SK-N-SH treated with all-trans-retinoic acid at 6 μM for 48 hours (cell line): ENCODE data around the gene RAD52.

Experiments used
- ATAC-seq: fragments of 200-7000 bp; cut with Tn5 transposase; 3 replicates; pipeline ENCODE4 v1.9.1; 2020; ENCODE audit warnings: mild to moderate bottlenecking, moderate library complexity
- ARNTL ChIP-seq: fragments of 450-650 bp; formaldehyde crosslinking; IDR thresholded peaks from 2 replicates; pipeline ENCODE4 v1.5.0; 2020; ENCODE audit warnings: low read depth, mild to moderate bottlenecking, moderate library complexity, borderline replicate concordance
- BACH2 ChIP-seq: fragments of 250-450 bp; sonication (Bioruptor Pico); IDR thresholded peaks from 2 replicates; pipeline ENCODE4 v1.9.0; 2021; ENCODE audit warnings: mild to moderate bottlenecking, borderline replicate concordance
- ESRRG ChIP-seq: fragments of 250-450 bp; sonication (Bioruptor Pico); IDR thresholded peaks from 2 replicates; pipeline ENCODE4 v1.6.1; 2021; ENCODE audit warnings: mild to moderate bottlenecking
- ISL1 ChIP-seq: fragments of 250-450 bp; sonication (Bioruptor Pico); IDR thresholded peaks from 2 replicates; pipeline ENCODE4 v2.1.2; 2022; ENCODE audit warnings: mild to moderate bottlenecking, moderate library complexity
- OSR1 ChIP-seq: fragments of 250-450 bp; sonication (Bioruptor Pico); IDR thresholded peaks from 2 replicates; pipeline ENCODE4 v1.8.0; 2022; ENCODE audit warnings: moderate library complexity, mild to moderate bottlenecking, inconsistent platforms
- PPARA ChIP-seq: fragments of 250-450 bp; sonication (Bioruptor Pico); IDR thresholded peaks from 2 replicates; pipeline ENCODE4 v1.5.0; 2020; ENCODE audit warnings: mild to moderate bottlenecking, borderline replicate concordance
- RARB ChIP-seq: fragments of 250-450 bp; sonication (Bioruptor Pico); IDR thresholded peaks from 2 replicates; pipeline ENCODE4 v1.8.0; 2021; ENCODE audit warnings: mild to moderate bottlenecking, moderate library complexity
- SNAI2 ChIP-seq: fragments of 250-450 bp; sonication (Bioruptor Pico); IDR thresholded peaks from 2 replicates; pipeline ENCODE4 v1.5.0; 2020; ENCODE audit warnings: mild to moderate bottlenecking, moderate library complexity
- TCF4 ChIP-seq: fragments of 250-450 bp; sonication (Bioruptor Pico); IDR thresholded peaks from 2 replicates; pipeline ENCODE4 v1.8.0; 2021; ENCODE audit warnings: mild to moderate bottlenecking, moderate library complexity, borderline replicate concordance
- TOX ChIP-seq: fragments of 250-450 bp; sonication (Bioruptor Pico); IDR thresholded peaks from 2 replicates; pipeline ENCODE4 v1.8.0; 2021; ENCODE audit warnings: mild to moderate bottlenecking, moderate library complexity, borderline replicate concordance
- ZC3H10 ChIP-seq: fragments of 250-450 bp; sonication (Bioruptor Pico); IDR thresholded peaks from 2 replicates; pipeline ENCODE4 v1.5.1; 2021; ENCODE audit warnings: mild to moderate bottlenecking, moderate library complexity
- ZFP3 ChIP-seq: fragments of 250-450 bp; sonication (Bioruptor Pico); IDR thresholded peaks from 2 replicates; pipeline ENCODE4 v1.5.0; 2020; ENCODE audit warnings: mild to moderate bottlenecking, moderate library complexity
- ZFP30 ChIP-seq: fragments of 450-650 bp; formaldehyde crosslinking; IDR thresholded peaks from 2 replicates; pipeline ENCODE4 v1.5.0; 2022; ENCODE audit warnings: mild to moderate bottlenecking, moderate library complexity
- ZNF565 ChIP-seq: fragments of 450-650 bp; formaldehyde crosslinking; conservative IDR thresholded peaks from 2 replicates; pipeline ENCODE4 v1.5.0; 2020; ENCODE audit warnings: low read depth, mild to moderate bottlenecking, moderate library complexity
- ZNF70 ChIP-seq: fragments of 450-650 bp; formaldehyde crosslinking; IDR thresholded peaks from 2 replicates; pipeline ENCODE4 v1.5.0; 2020; ENCODE audit warnings: mild to moderate bottlenecking, moderate library complexity
- ZNF8 ChIP-seq: fragments of 450-650 bp; formaldehyde crosslinking; IDR thresholded peaks from 2 replicates; pipeline ENCODE4 v1.5.0; 2020; ENCODE audit warnings: mild to moderate bottlenecking, moderate library complexity
- TF ChIP-seq, protein P1 (sequence below): fragments of 250-450 bp; sonication (Bioruptor Pico); IDR thresholded peaks from 2 replicates; pipeline ENCODE4 v1.5.0; 2020; ENCODE audit warnings: mild to moderate bottlenecking, moderate library complexity
- TF ChIP-seq, protein P2 (sequence below): fragments of 250-450 bp; sonication (Bioruptor Pico); IDR thresholded peaks from 2 replicates; pipeline ENCODE4 v1.5.1; 2020; ENCODE audit warnings: low read depth, mild to moderate bottlenecking, moderate library complexity
- TF ChIP-seq, protein P3 (sequence below): fragments of 250-450 bp; sonication (Bioruptor Pico); IDR thresholded peaks from 2 replicates; pipeline ENCODE4 v1.8.0; 2021; ENCODE audit warnings: low read depth, mild to moderate bottlenecking, moderate library complexity, borderline replicate concordance
- TF ChIP-seq, protein P4 (sequence below): fragments of 250-450 bp; sonication (Bioruptor Pico); IDR thresholded peaks from 2 replicates; pipeline ENCODE4 v1.5.1; 2021; ENCODE audit warnings: mild to moderate bottlenecking, moderate library complexity

The RAD52 gene

GRCh38 chr12:913919-914698 is 35.4 kb downstream of the RAD52 start:
- TF ChIP-seq ZNF70 (CRISPR knock-in tag) (no peak), SNAI2 (no peak), ZFP30 (CRISPR knock-in tag) (no peak), BACH2 (CRISPR knock-in tag) (no peak), TOX (CRISPR knock-in tag) (no peak)
- TF ChIP-seq, protein P1, sequence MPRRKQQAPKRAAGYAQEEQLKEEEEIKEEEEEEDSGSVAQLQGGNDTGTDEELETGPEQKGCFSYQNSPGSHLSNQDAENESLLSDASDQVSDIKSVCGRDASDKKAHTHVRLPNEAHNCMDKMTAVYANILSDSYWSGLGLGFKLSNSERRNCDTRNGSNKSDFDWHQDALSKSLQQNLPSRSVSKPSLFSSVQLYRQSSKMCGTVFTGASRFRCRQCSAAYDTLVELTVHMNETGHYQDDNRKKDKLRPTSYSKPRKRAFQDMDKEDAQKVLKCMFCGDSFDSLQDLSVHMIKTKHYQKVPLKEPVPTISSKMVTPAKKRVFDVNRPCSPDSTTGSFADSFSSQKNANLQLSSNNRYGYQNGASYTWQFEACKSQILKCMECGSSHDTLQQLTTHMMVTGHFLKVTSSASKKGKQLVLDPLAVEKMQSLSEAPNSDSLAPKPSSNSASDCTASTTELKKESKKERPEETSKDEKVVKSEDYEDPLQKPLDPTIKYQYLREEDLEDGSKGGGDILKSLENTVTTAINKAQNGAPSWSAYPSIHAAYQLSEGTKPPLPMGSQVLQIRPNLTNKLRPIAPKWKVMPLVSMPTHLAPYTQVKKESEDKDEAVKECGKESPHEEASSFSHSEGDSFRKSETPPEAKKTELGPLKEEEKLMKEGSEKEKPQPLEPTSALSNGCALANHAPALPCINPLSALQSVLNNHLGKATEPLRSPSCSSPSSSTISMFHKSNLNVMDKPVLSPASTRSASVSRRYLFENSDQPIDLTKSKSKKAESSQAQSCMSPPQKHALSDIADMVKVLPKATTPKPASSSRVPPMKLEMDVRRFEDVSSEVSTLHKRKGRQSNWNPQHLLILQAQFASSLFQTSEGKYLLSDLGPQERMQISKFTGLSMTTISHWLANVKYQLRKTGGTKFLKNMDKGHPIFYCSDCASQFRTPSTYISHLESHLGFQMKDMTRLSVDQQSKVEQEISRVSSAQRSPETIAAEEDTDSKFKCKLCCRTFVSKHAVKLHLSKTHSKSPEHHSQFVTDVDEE (CRISPR knock-in tag): no peak
- TF ChIP-seq, all 23 proteins: peak for 0
- peak; percentile 76 for ATAC-seq

DNA sequence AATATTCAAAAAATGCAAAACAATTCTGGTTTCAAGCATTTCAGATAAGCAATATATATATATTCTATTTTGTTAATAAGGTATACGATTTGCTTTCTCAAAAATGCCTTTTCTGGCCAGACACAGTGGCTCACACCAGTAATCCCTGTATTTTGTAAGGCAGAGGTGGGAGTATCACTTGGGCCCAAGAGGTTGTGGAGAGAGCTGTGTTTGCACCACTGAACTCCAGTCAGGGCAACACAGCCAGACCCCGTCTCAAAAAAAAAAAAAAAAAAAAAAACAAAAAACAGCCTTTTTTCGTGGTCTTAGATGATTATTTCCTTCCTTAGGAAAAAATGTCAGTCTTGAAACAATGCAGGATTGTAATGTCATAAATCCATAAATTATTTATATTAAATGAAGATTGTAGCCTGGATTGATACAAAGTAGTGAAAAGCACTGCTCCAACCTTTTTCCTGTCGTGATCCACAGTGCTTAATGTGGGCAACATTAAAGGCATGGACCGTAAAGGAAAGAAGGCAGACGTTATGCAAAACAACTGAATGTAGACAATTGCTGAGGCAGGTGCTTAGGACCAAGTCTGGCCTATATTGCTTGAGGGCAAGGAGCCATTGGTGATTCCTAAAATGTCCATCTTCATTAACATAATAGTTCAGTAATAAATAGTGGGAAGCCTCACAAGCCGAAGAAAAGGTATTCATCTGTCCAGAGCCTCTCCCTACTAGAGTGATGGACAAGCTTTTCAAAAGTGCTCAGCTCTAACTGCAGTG is 36.8 kb downstream of the RAD52 start:
- no peak for ATAC-seq
- TF ChIP-seq ZFP30 (CRISPR knock-in tag) (no peak), ARNTL (CRISPR knock-in tag) (no peak)

- no peak for ATAC-seq
- no peak for TF ChIP-seq ESRRG (CRISPR knock-in tag)
- TF ChIP-seq, protein P2, sequence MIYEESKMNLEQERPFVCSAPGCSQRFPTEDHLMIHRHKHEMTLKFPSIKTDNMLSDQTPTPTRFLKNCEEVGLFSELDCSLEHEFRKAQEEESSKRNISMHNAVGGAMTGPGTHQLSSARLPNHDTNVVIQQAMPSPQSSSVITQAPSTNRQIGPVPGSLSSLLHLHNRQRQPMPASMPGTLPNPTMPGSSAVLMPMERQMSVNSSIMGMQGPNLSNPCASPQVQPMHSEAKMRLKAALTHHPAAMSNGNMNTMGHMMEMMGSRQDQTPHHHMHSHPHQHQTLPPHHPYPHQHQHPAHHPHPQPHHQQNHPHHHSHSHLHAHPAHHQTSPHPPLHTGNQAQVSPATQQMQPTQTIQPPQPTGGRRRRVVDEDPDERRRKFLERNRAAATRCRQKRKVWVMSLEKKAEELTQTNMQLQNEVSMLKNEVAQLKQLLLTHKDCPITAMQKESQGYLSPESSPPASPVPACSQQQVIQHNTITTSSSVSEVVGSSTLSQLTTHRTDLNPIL (CRISPR knock-in tag): no peak
- TF ChIP-seq, protein P3, sequence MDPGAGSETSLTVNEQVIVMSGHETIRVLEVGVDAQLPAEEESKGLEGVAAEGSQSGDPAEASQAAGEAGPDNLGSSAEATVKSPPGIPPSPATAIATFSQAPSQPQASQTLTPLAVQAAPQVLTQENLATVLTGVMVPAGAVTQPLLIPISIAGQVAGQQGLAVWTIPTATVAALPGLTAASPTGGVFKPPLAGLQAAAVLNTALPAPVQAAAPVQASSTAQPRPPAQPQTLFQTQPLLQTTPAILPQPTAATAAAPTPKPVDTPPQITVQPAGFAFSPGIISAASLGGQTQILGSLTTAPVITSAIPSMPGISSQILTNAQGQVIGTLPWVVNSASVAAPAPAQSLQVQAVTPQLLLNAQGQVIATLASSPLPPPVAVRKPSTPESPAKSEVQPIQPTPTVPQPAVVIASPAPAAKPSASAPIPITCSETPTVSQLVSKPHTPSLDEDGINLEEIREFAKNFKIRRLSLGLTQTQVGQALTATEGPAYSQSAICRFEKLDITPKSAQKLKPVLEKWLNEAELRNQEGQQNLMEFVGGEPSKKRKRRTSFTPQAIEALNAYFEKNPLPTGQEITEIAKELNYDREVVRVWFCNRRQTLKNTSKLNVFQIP (CRISPR knock-in tag): no peak
- no peak for TF ChIP-seq ZFP30 (CRISPR knock-in tag)
- no peak for TF ChIP-seq ZNF70 (CRISPR knock-in tag)
- no peak for TF ChIP-seq TOX (CRISPR knock-in tag)
- TF ChIP-seq ZC3H10 (CRISPR knock-in tag): no peak
- no peak for TF ChIP-seq RARB (CRISPR knock-in tag)
- no peak for TF ChIP-seq ZFP3 (CRISPR knock-in tag)
- no peak for TF ChIP-seq TCF4 (CRISPR knock-in tag)
- no peak for TF ChIP-seq ZNF8 (CRISPR knock-in tag)
- no peak for TF ChIP-seq OSR1 (CRISPR knock-in tag)
- TF ChIP-seq ZNF565: no peak
- no peak for TF ChIP-seq PPARA (CRISPR knock-in tag)
- no peak for TF ChIP-seq ISL1
- TF ChIP-seq, protein P4, sequence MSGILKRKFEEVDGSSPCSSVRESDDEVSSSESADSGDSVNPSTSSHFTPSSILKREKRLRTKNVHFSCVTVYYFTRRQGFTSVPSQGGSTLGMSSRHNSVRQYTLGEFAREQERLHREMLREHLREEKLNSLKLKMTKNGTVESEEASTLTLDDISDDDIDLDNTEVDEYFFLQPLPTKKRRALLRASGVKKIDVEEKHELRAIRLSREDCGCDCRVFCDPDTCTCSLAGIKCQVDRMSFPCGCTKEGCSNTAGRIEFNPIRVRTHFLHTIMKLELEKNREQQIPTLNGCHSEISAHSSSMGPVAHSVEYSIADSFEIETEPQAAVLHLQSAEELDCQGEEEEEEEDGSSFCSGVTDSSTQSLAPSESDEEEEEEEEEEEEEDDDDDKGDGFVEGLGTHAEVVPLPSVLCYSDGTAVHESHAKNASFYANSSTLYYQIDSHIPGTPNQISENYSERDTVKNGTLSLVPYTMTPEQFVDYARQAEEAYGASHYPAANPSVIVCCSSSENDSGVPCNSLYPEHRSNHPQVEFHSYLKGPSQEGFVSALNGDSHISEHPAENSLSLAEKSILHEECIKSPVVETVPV (CRISPR knock-in tag): no peak
- no peak for TF ChIP-seq ARNTL (CRISPR knock-in tag)
- TF ChIP-seq, protein P1 (CRISPR knock-in tag): no peak
Observed at GRCh38 chr12:911191-911826, 38.2 kb downstream of the RAD52 start.
